CD14-positive monocyte (primary cell): Measurements from ENCODE around the gene REV3L. TPM values are rescaled to one million over a fixed set of nuclear protein-coding genes. Genes with fewer than 3 reads are reported as not detected.
A peak's percentile ranks its signal among the peaks of the same experiment; 100 is the strongest.

Experiments
- DNase-seq, 3 donors: peaks; one replicate each; pipeline ENCODE4 v3.0.0-alpha.2; 2011 to 2022
- H2AFZ ChIP-seq: 2 replicates; pipeline ENCODE4 v1.6.0; 2012; ENCODE audit warnings: mild to moderate bottlenecking, low read depth, low read length, inconsistent platforms; ENCODE audit not compliant: insufficient read depth, poor library complexity, severe bottlenecking
- H3K27ac ChIP-seq, 2 donors: 1 replicate in 1 of 2; 2 replicates in 1 of 2; pipeline ENCODE4 v1.5.1; 2012 to 2013; ENCODE audit warnings: low read length in 2 of 2, control low read depth in 1 of 2, inconsistent platforms in 1 of 2, low read depth in 1 of 2, mild to moderate bottlenecking in 1 of 2
- H3K27me3 ChIP-seq, 2 donors: one replicate each; pipeline versions ENCODE4 v1.6.0 to v1.6.1; 2011 to 2013; ENCODE audit warnings: low read length in 2 of 2; ENCODE audit not compliant: control insufficient read depth in 2 of 2, insufficient read depth in 2 of 2
- H3K36me3 ChIP-seq, 2 donors: replicated peaks in 1 of 2; 1 replicate in 1 of 2; 2 replicates in 1 of 2; pipeline versions ENCODE4 v1.5.1 to v1.6.1; 2012 to 2013; ENCODE audit warnings: low read length in 2 of 2, control low read depth in 1 of 2, inconsistent platforms in 1 of 2, mild to moderate bottlenecking in 1 of 2; ENCODE audit not compliant: insufficient read depth in 2 of 2, control insufficient read depth in 1 of 2
- H3K4me1 ChIP-seq, 2 donors: 1 replicate in 1 of 2; 2 replicates in 1 of 2; pipeline versions ENCODE4 v1.5.1 to v1.6.1; 2012 to 2013; ENCODE audit warnings: low read length in 2 of 2, control low read depth in 1 of 2, inconsistent platforms in 1 of 2, mild to moderate bottlenecking in 1 of 2, moderate library complexity in 1 of 2; ENCODE audit not compliant: insufficient read depth in 2 of 2, control insufficient read depth in 1 of 2
- H3K4me2 ChIP-seq: replicated peaks from 2 replicates; pipeline ENCODE3; 2012; ENCODE audit warnings: low read length, moderate library complexity, mild to moderate bottlenecking; ENCODE audit not compliant: poor library complexity, severe bottlenecking; ENCODE audit errors: extremely low read depth
- H3K4me3 ChIP-seq, 3 experiments: fragments of 200-600 bp in 1 of 3; sonication (generic) in 1 of 3; replicated peaks in 1 of 3; 1 replicate in 2 of 3; 2 replicates in 1 of 3; pipeline ENCODE4 v1.5.1; 2011 to 2013; ENCODE audit warnings: low read length in 3 of 3, mild to moderate bottlenecking in 3 of 3, control low read depth in 2 of 3, low read depth in 2 of 3, inconsistent platforms in 1 of 3, moderate library complexity in 1 of 3
- H3K79me2 ChIP-seq: 2 replicates; pipeline ENCODE4 v1.6.0; 2012; ENCODE audit warnings: mild to moderate bottlenecking, control low read depth, inconsistent platforms, low read length, moderate library complexity; ENCODE audit not compliant: insufficient read depth
- H3K9ac ChIP-seq: 2 replicates; pipeline ENCODE4 v1.6.0; 2017; ENCODE audit warnings: low read length, mild to moderate bottlenecking; ENCODE audit not compliant: insufficient read depth, poor library complexity, severe bottlenecking
- H3K9me3 ChIP-seq, 2 donors: replicated peaks in 1 of 2; 1 replicate in 1 of 2; 2 replicates in 1 of 2; pipeline versions ENCODE4 v1.5.1 to v1.6.1; 2012 to 2013; ENCODE audit warnings: low read length in 2 of 2, control low read depth in 1 of 2; ENCODE audit not compliant: control insufficient read depth in 1 of 2, insufficient read depth in 1 of 2
- H4K20me1 ChIP-seq: 2 replicates; pipeline ENCODE4 v1.6.0; 2012; ENCODE audit warnings: mild to moderate bottlenecking, low read length, control low read depth, moderate library complexity; ENCODE audit not compliant: insufficient read depth
- H3K27ac Mint-ChIP-seq, 7 donors: one replicate each; pipeline ENCODE4 v1.8.0; 2020; ENCODE audit warnings: mild to moderate bottlenecking in 7 of 7, mixed read lengths in 7 of 7, moderate library complexity in 6 of 7, inconsistent platforms in 2 of 7
- H3K27me3 Mint-ChIP-seq, 3 donors: one replicate each; pipeline ENCODE4 v1.8.0; 2021 to 2022; ENCODE audit warnings: low read depth in 3 of 3, mild to moderate bottlenecking in 3 of 3, mixed read lengths in 3 of 3, moderate library complexity in 3 of 3, inconsistent platforms in 1 of 3
- H3K36me3 Mint-ChIP-seq, 2 donors: one replicate each; pipeline ENCODE4 v1.8.0; 2020; ENCODE audit warnings: mixed read lengths in 2 of 2, inconsistent platforms in 1 of 2, mild to moderate bottlenecking in 1 of 2
- H3K4me1 Mint-ChIP-seq: one replicate; pipeline ENCODE4 v1.8.0; 2020; ENCODE audit warnings: mild to moderate bottlenecking, mixed read lengths
- H3K4me3 Mint-ChIP-seq, 2 donors: one replicate each; pipeline ENCODE4 v1.8.0; 2020; ENCODE audit warnings: mild to moderate bottlenecking in 2 of 2, mixed read lengths in 2 of 2, moderate library complexity in 1 of 2
- H3K9me3 Mint-ChIP-seq, 7 donors: one replicate each; pipeline ENCODE4 v1.8.0; 2020 to 2022; ENCODE audit warnings: mixed read lengths in 7 of 7, mild to moderate bottlenecking in 6 of 7, moderate library complexity in 6 of 7, inconsistent platforms in 2 of 7
- CTCF ChIP-seq: fragments of 200-600 bp; IDR thresholded peaks from one replicate; pipeline ENCODE4 v1.8.0; 2022; ENCODE audit warnings: antibody characterized with exemption, mild to moderate bottlenecking
- WGBS: methylation state at CpG from one replicate; pipeline ENCODE4 v1.1.5; 2013; ENCODE audit warnings: missing lambda C conversion rate; ENCODE audit not compliant: insufficient coverage; 5-methylcytosine and 5-hydroxymethylcytosine counted together
- intact Hi-C, 2 donors: fragments of 100-400 bp; cut with micrococcal nuclease; formaldehyde crosslinking; loops; one replicate each; pipeline versions ENCODE4 v1.15.0 to v1.15.1; 2023
- polyA plus RNA-seq, 3 donors: library from polyadenylated mRNA; depleted of rRNA in 1 of 3; unstranded in 2 of 3; stranded (reverse) in 1 of 3; fragments of 300-500 nt in 2 of 3; fragments of >200 nt in 1 of 3; fragmentation: Illumina TruSeq in 2 of 3; gene quantifications; 1 replicate in 2 of 3; 2 replicates in 1 of 3; pipeline ENCODE4 v1.2.3, GENCODE V29; 2012 to 2021

The REV3L gene
- polyA plus RNA-seq, 3 donors: 3.4 to 5.7 (median 4.9) TPM

- WGBS: 100% methylated on average over 1 of the region's 3 CpGs
- no peaks in the 10 kb centered on the region for H3K27me3 ChIP-seq
- H3K4me3 Mint-ChIP-seq: no peak overlapping the region
- peaks cover 22% of the 10 kb centered on the region for H3K4me1 Mint-ChIP-seq
- no peak for TF ChIP-seq CTCF
- peaks cover 6% of the 10 kb centered on the region for H3K79me2 ChIP-seq
- H3K9me3 Mint-ChIP-seq: peaks cover 0 to 4% (median 0%) of the 10 kb centered on the region in 7 donors
- H2AFZ ChIP-seq: no peak overlapping the region
- no peak overlapping the region for H3K9ac ChIP-seq
- no peaks in the 10 kb centered on the region for H3K9me3 ChIP-seq
- no peaks in the 10 kb centered on the region for H4K20me1 ChIP-seq
- H3K27ac Mint-ChIP-seq: peak overlapping the region in 2 of 7 donors; percentile 36 to 98
- peaks cover 32 to 42% of the 10 kb centered on the region in 2 donors for H3K36me3 Mint-ChIP-seq
- H3K4me1 ChIP-seq: peaks cover 23 to 29% of the 10 kb centered on the region in 2 donors
- peaks cover 3 to 19% of the 10 kb centered on the region in 2 donors for H3K36me3 ChIP-seq
- H3K4me3 ChIP-seq: no peak overlapping the region
- intact Hi-C loops: no loop called here
- DNase-seq: no peak
- no peak overlapping the region for H3K27ac ChIP-seq
- H3K27me3 Mint-ChIP-seq: no peaks in the 10 kb centered on the region
- no peak overlapping the region for H3K4me2 ChIP-seq
Observed at GRCh38 chr6:111403388-111403787, 79.6 kb downstream of the REV3L start.

GRCh38 chr6:111399626-111400025 lies 83.4 kb downstream of the REV3L start:
- H3K36me3 Mint-ChIP-seq: peaks cover 38 to 46% of the 10 kb centered on the region in 2 donors
- Histone ChIP-seq H2AFZ (no peak overlapping the region), H3K79me2 (no peaks in the 10 kb centered on the region), H3K27ac (no peak overlapping the region), H3K9me3 (no peaks in the 10 kb centered on the region), H4K20me1 (no peaks in the 10 kb centered on the region), H3K4me1 (no peaks in the 10 kb centered on the region), H3K4me2 (no peak overlapping the region), H3K9ac (no peak overlapping the region), H3K36me3 (peaks cover 3 to 17% of the 10 kb centered on the region in 2 donors), H3K4me3 (no peak overlapping the region), H3K27me3 (no peaks in the 10 kb centered on the region)
- no peak overlapping the region for H3K27ac Mint-ChIP-seq
- peak in 1 of 3 donors; percentile 33 for DNase-seq
- WGBS: no CpG with 5 or more reads among the region's 3 CpGs
- intact Hi-C loops: no loop called here
- H3K27me3 Mint-ChIP-seq: no peaks in the 10 kb centered on the region
- no peak overlapping the region for H3K4me3 Mint-ChIP-seq
- TF ChIP-seq CTCF: no peak
- peaks cover 0 to 4% (median 0%) of the 10 kb centered on the region in 7 donors for H3K9me3 Mint-ChIP-seq
- no peaks in the 10 kb centered on the region for H3K4me1 Mint-ChIP-seq
